ENCODE data around the gene LTK. TPM values are rescaled to one million over a fixed set of nuclear protein-coding genes. Genes with fewer than 3 reads are reported as not detected.

The LTK gene
- total and polyA plus RNA-seq, 2 donors (not counting 1 experiment from before 2014, with no cell fraction given): 4.4 to 9.7 TPM

GRCh38 chr15:41486286-41486685 is 27.3 kb downstream of the LTK start:
- POLR2A ChIA-PET: no interaction called here
- no peak overlapping the region for H2AFZ ChIP-seq (ENCODE audit: insufficient read depth, low read depth, low read length, poor library complexity, severe bottlenecking)

More at GRCh38 chr15:41486286-41486685, 27.3 kb downstream of the LTK start:
- H3K9me3 ChIP-seq (ENCODE audit: control extremely low read depth in 1 of 3, control insufficient read depth in 2 of 3, insufficient read depth in 1 of 3, low read length in 2 of 3): no peaks in the 10 kb centered on the region
- H3K27ac Mint-ChIP-seq: no peak overlapping the region
- peaks cover 16% of the 10 kb centered on the region for H3K4me1 Mint-ChIP-seq
- peaks cover 12% of the 10 kb centered on the region for H3K27me3 Mint-ChIP-seq
- CTCF ChIA-PET: no interaction called here
- ATAC-seq (ENCODE audit: low read depth) (no peak), DNase-seq (no peak)
- H3K27ac ChIP-seq (ENCODE audit: low read length in 2 of 2): no peak overlapping the region
- no peaks in the 10 kb centered on the region for H3K9me3 Mint-ChIP-seq (ENCODE audit: insufficient read depth)
- TF ChIP-seq CTCF (IDR thresholded peaks at IDR 0.05) (no peak), EZH2 (IDR thresholded peaks at IDR 0.05; ENCODE audit: borderline replicate concordance, insufficient read depth, low read depth, low read length, poor library complexity, severe bottlenecking) (no peak)
- peaks cover 0 to 23% (median 1%) of the 10 kb centered on the region in 4 experiments for H3K27me3 ChIP-seq (replicated peaks in 1 of 4; ENCODE audit: control extremely low read depth in 1 of 4, control insufficient read depth in 3 of 4, insufficient read depth in 4 of 4, low read length in 3 of 4)
- no peak overlapping the region for H3K4me3 ChIP-seq (ENCODE audit: control extremely low read depth in 1 of 5, extremely low read depth in 1 of 5, insufficient read depth in 1 of 5, low read depth in 2 of 5, low read length in 4 of 5)
- H4K20me1 ChIP-seq (ENCODE audit: control insufficient read depth, insufficient read depth, low read length, poor library complexity, severe bottlenecking): no peaks in the 10 kb centered on the region
- 89% methylated on average over 42 of the region's 43 CpGs for WGBS (ENCODE audit: insufficient coverage)
- intact Hi-C loops (cut with micrococcal nuclease): no loop called here
- no peak overlapping the region for H3K9ac ChIP-seq (ENCODE audit: low read length)
- H3K4me1 ChIP-seq (ENCODE audit: control insufficient read depth in 2 of 2, insufficient read depth in 2 of 2, low read length in 2 of 2): peaks cover 14 to 16% of the 10 kb centered on the region in 2 donors
- H3K4me2 ChIP-seq (replicated peaks; ENCODE audit: low read depth, low read length, poor library complexity, severe bottlenecking): no peak overlapping the region
- peaks cover 0 to 3% of the 10 kb centered on the region in 2 experiments for H3K36me3 ChIP-seq (replicated peaks in 1 of 2; ENCODE audit: control extremely low read depth in 1 of 2, control insufficient read depth in 1 of 2, extremely low read depth in 1 of 2, insufficient read depth in 2 of 2, low read length in 1 of 2)
- no peak overlapping the region for H3K4me3 Mint-ChIP-seq
- H3K79me2 ChIP-seq (ENCODE audit: control insufficient read depth, insufficient read depth, low read length): no peaks in the 10 kb centered on the region

Data from B cell (primary cell).